MCF 10A (cell line): ENCODE results near the gene S1PR4. TPM values are rescaled to one million over a fixed set of nuclear protein-coding genes. Genes with fewer than 3 reads are reported as not detected.

ENCODE experiments used
- BruUV-seq: library from RNA; stranded (reverse); fragments of 400-500 nt; replicated peaks from 2 replicates; lab custom pipeline; 2021; lab: Mats Ljungman, UMichigan
- CTCF ChIA-PET: fragments of 300-600 bp; sonication (Branson Sonifier 250); formaldehyde crosslinking; extraction: SDS; loops from one replicate; lab custom pipeline; 2021; ENCODE audit warnings: antibody characterized with exemption, inconsistent platforms; lab: Yijun Ruan, JAX
- POLR2A ChIA-PET: fragments of 300-600, 350-650 bp; sonication (Branson Sonifier 250); formaldehyde crosslinking; extraction: SDS; loops from one replicate; lab custom pipeline; 2020; ENCODE audit warnings: antibody characterized with exemption, inconsistent platforms; lab: Yijun Ruan, JAX
- DNase-seq: peaks from one replicate; pipeline ENCODE4 v3.0.0-alpha.2; 2018; ENCODE audit not compliant: unreplicated experiment
- H3K27ac Mint-ChIP-seq: one replicate; pipeline ENCODE4 v1.8.0; 2022; ENCODE audit warnings: mild to moderate bottlenecking, low read depth, mixed read lengths; ENCODE audit not compliant: unreplicated experiment
- H3K27me3 Mint-ChIP-seq: one replicate; pipeline ENCODE4 v1.8.0; 2022; ENCODE audit warnings: mixed read lengths; ENCODE audit not compliant: insufficient read depth, unreplicated experiment
- H3K36me3 Mint-ChIP-seq: one replicate; pipeline ENCODE4 v1.8.0; 2022; ENCODE audit warnings: mild to moderate bottlenecking, moderate library complexity, mixed read lengths; ENCODE audit not compliant: insufficient read depth, unreplicated experiment
- H3K4me1 Mint-ChIP-seq: one replicate; pipeline ENCODE4 v1.8.0; 2022; ENCODE audit warnings: mixed read lengths; ENCODE audit not compliant: insufficient read depth, unreplicated experiment
- H3K4me3 Mint-ChIP-seq: one replicate; pipeline ENCODE4 v1.8.0; 2022; ENCODE audit warnings: mild to moderate bottlenecking, moderate library complexity, mixed read lengths; ENCODE audit not compliant: unreplicated experiment
- H3K9me3 Mint-ChIP-seq: one replicate; pipeline ENCODE4 v1.8.0; 2022; ENCODE audit warnings: mixed read lengths; ENCODE audit not compliant: unreplicated experiment
- intact Hi-C: fragments of 100-400 bp; cut with micrococcal nuclease; formaldehyde crosslinking; loops from 2 replicates; pipeline ENCODE4 v1.14.1; 2022
- total RNA-seq: library from RNA; stranded (reverse); gene quantifications from 2 replicates; pipeline ENCODE4 v1.2.3, GENCODE V29; 2022
- TF ChIP-seq, protein P1 (sequence below): fragments of 200-600 bp; IDR thresholded peaks from one replicate; pipeline ENCODE4 v1.8.0; 2022; ENCODE audit warnings: antibody characterized with exemption, mild to moderate bottlenecking; ENCODE audit not compliant: unreplicated experiment

The S1PR4 gene
- total RNA-seq, 1 experiment from 2014 or later, result 0.44 TPM

DNA sequence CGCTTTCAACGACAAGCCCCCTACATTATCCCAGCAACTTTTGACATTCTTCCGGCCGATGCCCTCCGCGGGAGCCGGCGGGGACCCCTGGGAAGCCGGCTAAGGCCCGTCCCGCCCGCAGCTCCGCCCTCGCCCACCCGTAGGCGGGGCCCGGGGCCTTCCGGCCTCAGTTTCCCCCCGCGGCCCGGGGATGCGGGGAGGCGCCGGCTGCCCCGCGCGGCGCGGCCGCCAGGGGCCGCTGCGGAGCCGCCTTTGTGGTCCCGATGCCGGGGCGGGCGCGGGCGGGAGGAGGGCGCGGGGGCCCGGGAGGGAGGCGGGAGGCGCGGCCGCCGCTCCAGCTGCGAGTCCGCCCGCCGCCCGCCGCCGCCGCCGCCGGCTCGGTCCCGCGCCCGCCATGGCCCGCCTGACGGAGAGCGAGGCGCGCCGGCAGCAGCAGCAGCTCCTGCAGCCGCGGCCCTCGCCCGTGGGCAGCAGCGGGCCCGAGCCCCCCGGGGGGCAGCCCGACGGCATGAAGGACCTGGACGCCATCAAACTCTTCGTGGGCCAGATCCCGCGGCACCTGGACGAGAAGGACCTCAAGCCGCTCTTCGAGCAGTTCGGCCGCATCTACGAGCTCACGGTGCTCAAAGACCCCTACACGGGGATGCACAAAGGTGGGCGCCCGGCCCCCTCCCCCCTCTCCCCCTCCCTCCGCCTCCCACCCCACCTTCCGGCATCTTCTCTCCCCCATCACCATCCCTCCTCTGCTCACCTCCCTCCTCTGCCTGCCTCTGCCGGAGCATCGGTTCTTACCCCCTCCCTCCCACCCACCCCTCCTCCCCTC lies 46.0 kb downstream of the S1PR4 start, which contains the start of gene CELF5:
CELF5 (plus strand) TSS at position 316 of the 823 bp plus-strand sequence; CDS start at position 395, 79 bp downstream.
- no peaks in the 10 kb centered on the region for H3K9me3 Mint-ChIP-seq
- H3K36me3 Mint-ChIP-seq, result peaks cover 6% of the 10 kb centered on the region
- TF ChIP-seq, protein P1, sequence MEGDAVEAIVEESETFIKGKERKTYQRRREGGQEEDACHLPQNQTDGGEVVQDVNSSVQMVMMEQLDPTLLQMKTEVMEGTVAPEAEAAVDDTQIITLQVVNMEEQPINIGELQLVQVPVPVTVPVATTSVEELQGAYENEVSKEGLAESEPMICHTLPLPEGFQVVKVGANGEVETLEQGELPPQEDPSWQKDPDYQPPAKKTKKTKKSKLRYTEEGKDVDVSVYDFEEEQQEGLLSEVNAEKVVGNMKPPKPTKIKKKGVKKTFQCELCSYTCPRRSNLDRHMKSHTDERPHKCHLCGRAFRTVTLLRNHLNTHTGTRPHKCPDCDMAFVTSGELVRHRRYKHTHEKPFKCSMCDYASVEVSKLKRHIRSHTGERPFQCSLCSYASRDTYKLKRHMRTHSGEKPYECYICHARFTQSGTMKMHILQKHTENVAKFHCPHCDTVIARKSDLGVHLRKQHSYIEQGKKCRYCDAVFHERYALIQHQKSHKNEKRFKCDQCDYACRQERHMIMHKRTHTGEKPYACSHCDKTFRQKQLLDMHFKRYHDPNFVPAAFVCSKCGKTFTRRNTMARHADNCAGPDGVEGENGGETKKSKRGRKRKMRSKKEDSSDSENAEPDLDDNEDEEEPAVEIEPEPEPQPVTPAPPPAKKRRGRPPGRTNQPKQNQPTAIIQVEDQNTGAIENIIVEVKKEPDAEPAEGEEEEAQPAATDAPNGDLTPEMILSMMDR, result peak; percentile 60
- peak within 1 kb of the TSS; percentile 55 for H3K4me3 Mint-ChIP-seq
- no peak within 1 kb of the TSS for H3K27ac Mint-ChIP-seq
- peaks cover 38% of the 10 kb centered on the region for H3K27me3 Mint-ChIP-seq
- DNase-seq, result peak; percentile 36
- BruUV-seq, result no TSS peak
- intact Hi-C loops, result no loop called here
- POLR2A ChIA-PET, result no interaction called here
- CTCF ChIA-PET, result interaction anchor here (0.6 to 1.5 kb wide), 6 partner anchors 12 to 334 kb away, joined by 3 read pairs; no protein-coding TSS in a partner anchor
- no peaks in the 10 kb centered on the region for H3K4me1 Mint-ChIP-seq

DNA sequence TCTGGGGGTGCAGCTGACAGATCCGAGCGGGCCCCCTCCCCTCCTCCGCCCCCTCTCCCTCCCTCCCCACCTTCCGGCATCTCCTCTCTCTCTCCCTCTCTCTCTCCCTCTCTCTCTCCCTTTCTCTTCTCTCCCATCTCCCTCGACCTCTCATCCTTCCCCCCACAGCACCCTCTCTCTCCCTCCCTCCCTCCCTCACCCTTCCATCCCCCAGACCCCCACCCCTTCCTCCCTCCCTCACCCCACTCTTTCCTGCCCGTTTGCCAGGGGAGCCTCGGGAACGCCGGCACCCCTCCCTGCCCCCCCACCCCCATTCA lies 46.6 kb downstream of the S1PR4 start:
- BruUV-seq, result no TSS peak
- H3K4me3 Mint-ChIP-seq, result peak overlapping the region; percentile 55
- DNase-seq, result no peak
- TF ChIP-seq, protein P1, result no peak
- H3K4me1 Mint-ChIP-seq, result no peaks in the 10 kb centered on the region
- ChIA-PET POLR2A (no interaction called here), CTCF (interaction anchor here (0.6 to 1.5 kb wide), 3 partner anchors 12 to 184 kb away, joined by 3 read pairs; no protein-coding TSS in a partner anchor)
- intact Hi-C loops, result no loop called here
- H3K9me3 Mint-ChIP-seq, result no peaks in the 10 kb centered on the region
- peaks cover 38% of the 10 kb centered on the region for H3K27me3 Mint-ChIP-seq
- no peak overlapping the region for H3K27ac Mint-ChIP-seq
- H3K36me3 Mint-ChIP-seq, result peaks cover 6% of the 10 kb centered on the region

DNA sequence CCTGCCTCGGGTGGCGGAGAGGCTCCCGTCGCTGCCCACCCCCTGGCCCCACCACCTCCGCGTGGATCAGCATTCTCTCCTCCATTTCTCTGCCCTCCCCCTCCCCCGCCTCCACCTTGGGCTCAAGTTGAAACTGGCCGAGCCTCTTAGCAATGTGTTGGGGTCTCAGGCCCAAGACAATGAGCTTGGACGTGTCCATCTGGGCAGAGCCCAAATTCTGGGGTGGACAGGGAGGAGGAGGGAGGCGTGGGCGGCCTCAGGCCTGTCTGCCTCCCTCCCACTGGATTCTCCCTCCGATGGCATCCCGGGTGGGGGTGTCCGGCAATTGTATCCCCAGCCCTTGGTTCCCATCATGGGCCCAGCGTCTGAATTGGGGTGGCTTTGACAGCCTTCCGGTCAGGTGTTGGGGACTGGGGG lies 47.1 kb downstream of the S1PR4 start:
- intact Hi-C loops, result no loop called here
- Mint-ChIP-seq H3K4me1 (no peaks in the 10 kb centered on the region), H3K36me3 (peaks cover 6% of the 10 kb centered on the region), H3K27ac (no peak overlapping the region), H3K4me3 (no peak overlapping the region), H3K9me3 (no peaks in the 10 kb centered on the region), H3K27me3 (peaks cover 38% of the 10 kb centered on the region)
- CTCF ChIA-PET, result no interaction called here
- no peak for DNase-seq
- no TSS peak for BruUV-seq
- POLR2A ChIA-PET, result no interaction called here
- TF ChIP-seq, protein P1, result no peak

DNA sequence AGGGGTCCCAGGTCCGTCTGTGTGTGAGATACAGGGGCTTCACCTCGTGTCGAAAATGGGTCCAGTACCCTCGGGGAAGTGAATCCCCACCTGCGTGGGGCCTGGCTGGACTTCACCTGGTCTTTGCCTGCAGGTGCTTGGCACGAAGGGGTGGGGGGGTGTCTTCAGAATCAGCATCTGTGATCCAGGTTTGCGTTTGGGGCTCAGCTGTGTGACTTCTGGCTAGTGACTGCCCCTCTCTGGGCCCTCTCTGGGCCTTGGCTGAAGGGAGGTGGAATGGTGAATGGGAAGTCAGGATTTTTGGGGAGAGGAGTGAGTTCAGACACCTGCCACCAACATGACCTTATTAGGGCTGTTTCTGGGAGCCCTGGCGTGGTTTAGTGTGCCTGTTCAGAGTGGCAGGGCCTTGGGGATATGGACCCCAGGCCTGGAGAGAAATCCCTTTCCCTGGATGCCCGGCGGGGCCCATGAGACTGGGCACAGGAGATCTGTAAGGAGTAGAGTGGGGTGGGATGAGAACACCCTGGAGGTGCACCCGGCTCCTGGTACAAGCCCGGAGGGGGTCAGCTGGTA lies 48.6 kb downstream of the S1PR4 start:
- intact Hi-C loops, result no loop called here
- Mint-ChIP-seq H3K4me3 (no peak overlapping the region), H3K36me3 (no peaks in the 10 kb centered on the region), H3K27me3 (peaks cover 38% of the 10 kb centered on the region), H3K4me1 (no peaks in the 10 kb centered on the region), H3K27ac (no peak overlapping the region), H3K9me3 (no peaks in the 10 kb centered on the region)
- BruUV-seq, result no TSS peak
- DNase-seq, result no peak
- ChIA-PET CTCF (interaction anchor here (1.0 kb wide), 1 partner anchor 16 kb away, joined by 3 read pairs; no protein-coding TSS in a partner anchor), POLR2A (no interaction called here)
- TF ChIP-seq, protein P1, result no peak
